Measurements from ENCODE around the gene MYO1D. TPM values are rescaled to one million over a fixed set of nuclear protein-coding genes. Genes with fewer than 3 reads are reported as not detected.

The MYO1D gene
- total RNA-seq, 4 donors from 2014 or later: 60.4 to 89.0 (median 82.5) TPM

DNA sequence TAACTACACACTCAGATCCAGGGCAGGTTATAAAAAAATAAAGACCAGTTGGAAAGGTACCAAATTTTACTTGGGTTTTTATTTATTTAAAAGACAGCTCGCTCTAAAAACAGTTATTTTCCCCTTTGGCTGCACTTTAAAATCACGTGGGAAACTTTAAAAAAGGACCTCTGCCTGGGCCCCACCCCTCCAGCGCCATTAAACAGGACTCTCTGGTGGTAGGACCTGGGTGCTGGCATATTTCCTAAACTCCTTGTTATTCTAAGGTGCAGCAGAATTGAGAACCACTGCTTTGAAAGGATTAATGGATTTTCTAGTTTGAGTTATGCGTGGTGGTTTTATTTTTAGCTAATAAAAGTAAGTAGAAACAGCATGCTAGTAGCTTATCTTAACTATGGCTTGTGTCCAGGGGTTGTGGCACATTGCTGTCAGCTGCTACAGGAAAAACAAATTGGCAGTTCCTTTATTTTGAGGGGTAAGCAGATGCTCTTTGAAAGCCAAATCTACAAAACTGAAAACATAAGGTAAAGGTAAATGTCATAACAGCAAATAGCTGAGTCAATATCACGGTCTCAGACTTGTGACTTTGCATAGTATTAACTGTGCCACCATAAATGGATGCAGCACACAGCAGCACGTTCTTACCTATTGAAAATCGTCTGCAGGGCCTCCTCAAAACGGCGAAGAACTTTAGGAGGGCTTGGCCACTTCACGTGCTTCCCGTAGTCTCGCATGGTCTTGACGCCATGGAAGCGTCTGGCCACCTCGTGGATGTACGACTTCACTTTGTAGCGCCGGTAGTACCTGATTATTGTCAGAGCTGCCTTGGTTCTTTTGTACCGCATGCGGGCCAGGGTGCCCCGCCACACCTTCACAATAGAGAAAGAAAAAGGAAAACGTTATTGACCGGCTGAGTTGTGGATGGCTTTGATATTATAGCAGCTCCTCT lies 218.2 kb downstream of the MYO1D start:
- 74% methylated on average over 23 of the region's 23 CpGs for WGBS, 2 donors
- no peak for DNase-seq (ENCODE audit: low spot score in 2 of 2)
- intact Hi-C loops (cut with DNase I; ENCODE audit: low total_unique reads): no loop called here
- no peak overlapping the region for H3K4me3 ChIP-seq (ENCODE audit: low read depth, poor library complexity, severe bottlenecking)
- TF ChIP-seq POLR2A (IDR thresholded peaks at IDR 0.05): no peak
- TF ChIP-seq, protein P1, sequence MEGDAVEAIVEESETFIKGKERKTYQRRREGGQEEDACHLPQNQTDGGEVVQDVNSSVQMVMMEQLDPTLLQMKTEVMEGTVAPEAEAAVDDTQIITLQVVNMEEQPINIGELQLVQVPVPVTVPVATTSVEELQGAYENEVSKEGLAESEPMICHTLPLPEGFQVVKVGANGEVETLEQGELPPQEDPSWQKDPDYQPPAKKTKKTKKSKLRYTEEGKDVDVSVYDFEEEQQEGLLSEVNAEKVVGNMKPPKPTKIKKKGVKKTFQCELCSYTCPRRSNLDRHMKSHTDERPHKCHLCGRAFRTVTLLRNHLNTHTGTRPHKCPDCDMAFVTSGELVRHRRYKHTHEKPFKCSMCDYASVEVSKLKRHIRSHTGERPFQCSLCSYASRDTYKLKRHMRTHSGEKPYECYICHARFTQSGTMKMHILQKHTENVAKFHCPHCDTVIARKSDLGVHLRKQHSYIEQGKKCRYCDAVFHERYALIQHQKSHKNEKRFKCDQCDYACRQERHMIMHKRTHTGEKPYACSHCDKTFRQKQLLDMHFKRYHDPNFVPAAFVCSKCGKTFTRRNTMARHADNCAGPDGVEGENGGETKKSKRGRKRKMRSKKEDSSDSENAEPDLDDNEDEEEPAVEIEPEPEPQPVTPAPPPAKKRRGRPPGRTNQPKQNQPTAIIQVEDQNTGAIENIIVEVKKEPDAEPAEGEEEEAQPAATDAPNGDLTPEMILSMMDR (IDR thresholded peaks at IDR 0.05): no peak

DNA sequence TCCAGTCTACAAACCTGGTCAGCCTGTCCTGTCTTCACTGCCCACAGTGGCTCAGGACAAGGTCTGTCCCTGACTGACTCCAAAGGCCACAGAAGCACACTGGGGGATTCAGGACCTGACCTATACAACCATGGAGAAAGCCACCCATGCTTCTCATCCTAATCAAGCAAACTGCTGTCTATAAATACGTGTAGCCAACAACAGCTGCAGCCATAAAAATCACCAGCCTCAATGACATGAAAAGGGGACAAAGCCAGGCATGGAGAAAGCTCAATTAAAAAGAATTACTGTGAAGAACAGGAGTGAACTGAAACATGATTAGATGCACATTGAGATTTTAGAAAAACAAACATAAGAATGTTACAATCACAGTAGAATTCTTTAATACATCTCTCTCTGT lies 220.0 kb downstream of the MYO1D start:
- no peak for DNase-seq (ENCODE audit: low spot score in 2 of 2)
- 52 to 90% methylated on average over 1 of the region's 1 CpG for WGBS, 2 donors
- intact Hi-C loops (cut with DNase I; ENCODE audit: low total_unique reads): no loop called here
- no peak for TF ChIP-seq POLR2A (IDR thresholded peaks at IDR 0.05)
- TF ChIP-seq, protein P1 (IDR thresholded peaks at IDR 0.05): no peak
- H3K4me3 ChIP-seq (ENCODE audit: low read depth, poor library complexity, severe bottlenecking): no peak overlapping the region

DNA sequence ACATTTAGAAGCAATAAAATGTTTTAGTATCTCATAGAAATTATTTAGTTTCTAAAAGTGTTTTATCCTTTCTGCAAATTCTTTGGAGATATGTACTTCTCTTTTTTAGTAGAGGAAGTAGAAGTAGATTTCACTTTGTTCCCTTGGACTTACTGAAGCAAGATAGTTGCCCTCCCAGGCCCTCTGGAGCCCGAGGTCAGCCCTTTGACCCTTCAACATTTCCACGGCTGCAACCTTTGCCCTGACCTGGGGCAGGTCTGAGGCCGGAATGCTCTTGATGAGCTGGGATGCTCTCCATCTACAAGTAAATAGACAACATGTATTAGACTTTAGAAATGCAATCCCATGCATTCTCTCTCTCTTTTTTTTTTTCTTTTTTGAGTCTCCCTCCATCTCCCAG lies 222.6 kb downstream of the MYO1D start:
- intact Hi-C loops (cut with DNase I; ENCODE audit: low total_unique reads): no loop called here
- WGBS, 2 donors: 82 to 86% methylated on average over 3 of the region's 3 CpGs
- TF ChIP-seq, protein P1 (IDR thresholded peaks at IDR 0.05): no peak
- no peak for TF ChIP-seq POLR2A (IDR thresholded peaks at IDR 0.05)
- no peak for DNase-seq (ENCODE audit: low spot score in 2 of 2)
- H3K4me3 ChIP-seq (ENCODE audit: low read depth, poor library complexity, severe bottlenecking): no peak overlapping the region

DNA sequence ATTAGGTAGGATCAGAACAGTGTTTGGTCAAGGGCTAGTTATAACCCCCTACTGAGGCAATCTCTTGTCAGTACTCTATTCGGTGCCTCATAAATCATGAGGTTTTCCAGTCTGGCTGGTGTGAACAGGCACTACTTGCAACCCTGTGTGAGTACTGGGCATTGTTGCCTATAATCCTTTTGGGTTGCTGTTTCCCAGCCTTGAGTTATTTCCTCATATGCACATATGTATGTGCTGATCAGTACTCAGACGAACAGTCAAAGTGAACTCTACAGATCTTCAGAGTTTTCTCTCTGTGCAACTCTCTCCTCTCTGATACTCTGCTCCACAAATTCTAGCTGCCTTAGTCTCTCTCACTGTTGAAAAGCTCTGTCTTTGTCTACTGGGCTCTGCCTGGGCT lies 225.8 kb downstream of the MYO1D start:
- TF ChIP-seq, protein P1 (IDR thresholded peaks at IDR 0.05): no peak
- no peak for TF ChIP-seq POLR2A (IDR thresholded peaks at IDR 0.05)
- WGBS, 2 donors: 92% methylated on average over 2 of the region's 2 CpGs
- no peak overlapping the region for H3K4me3 ChIP-seq (ENCODE audit: low read depth, poor library complexity, severe bottlenecking)
- intact Hi-C loops (cut with DNase I; ENCODE audit: low total_unique reads): no loop called here
- no peak for DNase-seq (ENCODE audit: low spot score in 2 of 2)

DNA sequence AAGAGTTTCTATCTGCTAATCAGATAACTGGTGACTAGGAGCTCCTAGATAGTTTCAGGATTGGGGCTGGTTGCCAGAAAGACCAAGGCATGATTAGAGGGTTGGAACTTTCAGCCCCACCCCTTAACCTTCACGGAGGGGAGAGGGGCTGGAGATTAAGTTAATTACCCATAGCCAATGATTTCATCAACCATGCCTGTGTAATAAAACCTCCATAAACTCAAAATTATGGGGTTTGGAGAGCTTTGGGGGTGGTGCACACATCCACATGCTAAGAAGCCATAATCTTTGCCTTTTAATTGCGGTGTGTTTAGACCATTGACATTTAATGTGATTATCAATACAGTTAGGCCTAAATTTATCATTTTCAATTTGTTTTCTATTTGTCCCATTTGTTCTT lies 228.5 kb downstream of the MYO1D start:
- WGBS, 2 donors: 83% methylated on average over 2 of the region's 2 CpGs
- intact Hi-C loops (cut with DNase I; ENCODE audit: low total_unique reads): no loop called here

More for the DNA sequence above, 228.5 kb downstream of the MYO1D start:
- no peak for TF ChIP-seq POLR2A (IDR thresholded peaks at IDR 0.05)
- TF ChIP-seq, protein P1 (IDR thresholded peaks at IDR 0.05): no peak
- no peak for DNase-seq (ENCODE audit: low spot score in 2 of 2)
- no peak overlapping the region for H3K4me3 ChIP-seq (ENCODE audit: low read depth, poor library complexity, severe bottlenecking)
